ENCODE measurements around the gene OSBPL10. TPM values are rescaled to one million over a fixed set of nuclear protein-coding genes. Genes with fewer than 3 reads are reported as not detected.

OSBPL10 gene
- polyA plus RNA-seq, 1 donor from 2014 or later = 2.0 TPM

DNA sequence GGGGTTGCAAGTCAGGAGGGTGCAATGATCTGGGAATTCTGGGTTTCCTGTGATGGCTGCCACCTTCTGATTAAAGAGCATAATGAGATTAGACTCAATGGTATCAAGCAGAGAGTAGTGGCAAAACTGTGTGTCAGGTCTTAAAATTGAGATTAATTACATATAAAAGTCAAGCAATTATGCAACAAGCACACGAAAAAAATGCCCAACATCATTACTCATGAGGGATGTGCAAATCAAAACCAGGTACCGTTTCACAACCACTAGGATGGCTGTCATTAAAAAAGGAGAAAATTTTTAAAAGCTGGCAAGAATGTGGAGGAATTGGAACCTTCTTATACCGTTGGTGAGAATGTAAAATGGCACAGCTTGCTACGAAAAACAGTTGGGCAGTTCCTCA, 205.0 kb downstream of the OSBPL10 start:
- TF ChIP-seq, protein P1, sequence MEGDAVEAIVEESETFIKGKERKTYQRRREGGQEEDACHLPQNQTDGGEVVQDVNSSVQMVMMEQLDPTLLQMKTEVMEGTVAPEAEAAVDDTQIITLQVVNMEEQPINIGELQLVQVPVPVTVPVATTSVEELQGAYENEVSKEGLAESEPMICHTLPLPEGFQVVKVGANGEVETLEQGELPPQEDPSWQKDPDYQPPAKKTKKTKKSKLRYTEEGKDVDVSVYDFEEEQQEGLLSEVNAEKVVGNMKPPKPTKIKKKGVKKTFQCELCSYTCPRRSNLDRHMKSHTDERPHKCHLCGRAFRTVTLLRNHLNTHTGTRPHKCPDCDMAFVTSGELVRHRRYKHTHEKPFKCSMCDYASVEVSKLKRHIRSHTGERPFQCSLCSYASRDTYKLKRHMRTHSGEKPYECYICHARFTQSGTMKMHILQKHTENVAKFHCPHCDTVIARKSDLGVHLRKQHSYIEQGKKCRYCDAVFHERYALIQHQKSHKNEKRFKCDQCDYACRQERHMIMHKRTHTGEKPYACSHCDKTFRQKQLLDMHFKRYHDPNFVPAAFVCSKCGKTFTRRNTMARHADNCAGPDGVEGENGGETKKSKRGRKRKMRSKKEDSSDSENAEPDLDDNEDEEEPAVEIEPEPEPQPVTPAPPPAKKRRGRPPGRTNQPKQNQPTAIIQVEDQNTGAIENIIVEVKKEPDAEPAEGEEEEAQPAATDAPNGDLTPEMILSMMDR (IDR thresholded peaks at IDR 0.05; ENCODE audit: poor library complexity, severe bottlenecking) = no peak
- no peak for TF ChIP-seq SMC3 (conservative IDR thresholded peaks at IDR 0.05; ENCODE audit: poor library complexity)
- no peak for TF ChIP-seq EP300 (conservative IDR thresholded peaks at IDR 0.05; ENCODE audit: poor library complexity, severe bottlenecking)
- TF ChIP-seq, protein P2, sequence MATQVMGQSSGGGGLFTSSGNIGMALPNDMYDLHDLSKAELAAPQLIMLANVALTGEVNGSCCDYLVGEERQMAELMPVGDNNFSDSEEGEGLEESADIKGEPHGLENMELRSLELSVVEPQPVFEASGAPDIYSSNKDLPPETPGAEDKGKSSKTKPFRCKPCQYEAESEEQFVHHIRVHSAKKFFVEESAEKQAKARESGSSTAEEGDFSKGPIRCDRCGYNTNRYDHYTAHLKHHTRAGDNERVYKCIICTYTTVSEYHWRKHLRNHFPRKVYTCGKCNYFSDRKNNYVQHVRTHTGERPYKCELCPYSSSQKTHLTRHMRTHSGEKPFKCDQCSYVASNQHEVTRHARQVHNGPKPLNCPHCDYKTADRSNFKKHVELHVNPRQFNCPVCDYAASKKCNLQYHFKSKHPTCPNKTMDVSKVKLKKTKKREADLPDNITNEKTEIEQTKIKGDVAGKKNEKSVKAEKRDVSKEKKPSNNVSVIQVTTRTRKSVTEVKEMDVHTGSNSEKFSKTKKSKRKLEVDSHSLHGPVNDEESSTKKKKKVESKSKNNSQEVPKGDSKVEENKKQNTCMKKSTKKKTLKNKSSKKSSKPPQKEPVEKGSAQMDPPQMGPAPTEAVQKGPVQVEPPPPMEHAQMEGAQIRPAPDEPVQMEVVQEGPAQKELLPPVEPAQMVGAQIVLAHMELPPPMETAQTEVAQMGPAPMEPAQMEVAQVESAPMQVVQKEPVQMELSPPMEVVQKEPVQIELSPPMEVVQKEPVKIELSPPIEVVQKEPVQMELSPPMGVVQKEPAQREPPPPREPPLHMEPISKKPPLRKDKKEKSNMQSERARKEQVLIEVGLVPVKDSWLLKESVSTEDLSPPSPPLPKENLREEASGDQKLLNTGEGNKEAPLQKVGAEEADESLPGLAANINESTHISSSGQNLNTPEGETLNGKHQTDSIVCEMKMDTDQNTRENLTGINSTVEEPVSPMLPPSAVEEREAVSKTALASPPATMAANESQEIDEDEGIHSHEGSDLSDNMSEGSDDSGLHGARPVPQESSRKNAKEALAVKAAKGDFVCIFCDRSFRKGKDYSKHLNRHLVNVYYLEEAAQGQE (IDR thresholded peaks at IDR 0.05; ENCODE audit: borderline replicate concordance) = no peak
- H3K9ac ChIP-seq (ENCODE audit: low read length) = no peak overlapping the region
- H3K4me3 ChIP-seq (ENCODE audit: low read length) = no peak overlapping the region
- H3K9me2 ChIP-seq (ENCODE audit: insufficient read depth, low read length) = no peaks in the 10 kb centered on the region
- no peaks in the 10 kb centered on the region for H3K27me3 ChIP-seq (ENCODE audit: insufficient read depth, low read depth, low read length)
- no peaks in the 10 kb centered on the region for H3K79me2 ChIP-seq (replicated peaks; ENCODE audit: insufficient read depth, low read length)
- H2AFZ ChIP-seq (ENCODE audit: low read depth, low read length) = no peak overlapping the region
- no peaks in the 10 kb centered on the region for H3K9me3 ChIP-seq (ENCODE audit: low read length)
- no peaks in the 10 kb centered on the region for H3K36me3 ChIP-seq (ENCODE audit: insufficient read depth, low read length)
- H3F3A ChIP-seq (ENCODE audit: insufficient read depth, low read length, poor library complexity, severe bottlenecking) = no peaks in the 10 kb centered on the region
- H4K20me1 ChIP-seq (ENCODE audit: insufficient read depth) = no peaks in the 10 kb centered on the region
- H3K27ac ChIP-seq (ENCODE audit: low read length) = no peak overlapping the region
- no peak overlapping the region for H3K4me2 ChIP-seq (ENCODE audit: low read length)

DNA sequence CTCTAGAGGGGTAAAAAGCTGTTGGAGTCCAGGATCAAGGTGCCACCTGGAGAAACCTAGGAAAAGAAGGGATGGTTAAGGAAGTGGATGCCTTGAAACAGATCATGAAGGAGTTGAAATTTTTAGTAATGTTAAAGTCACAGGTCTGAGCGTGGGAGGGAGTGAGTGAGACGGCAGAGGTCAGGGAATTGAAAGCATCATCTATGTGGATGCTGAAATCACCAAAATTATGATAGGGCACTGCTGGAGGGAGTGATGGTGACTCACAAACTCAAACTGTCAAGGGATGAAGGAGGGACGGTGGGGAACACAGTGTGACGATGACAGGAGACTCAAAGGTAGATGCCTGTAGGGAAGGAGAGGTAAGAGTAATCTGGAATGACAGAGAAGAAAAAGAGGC, 205.7 kb downstream of the OSBPL10 start:
- no peak overlapping the region for H3K4me2 ChIP-seq (ENCODE audit: low read length)
- no peak overlapping the region for H3K27ac ChIP-seq (ENCODE audit: low read length)
- H3K9me3 ChIP-seq (ENCODE audit: low read length) = no peaks in the 10 kb centered on the region
- H3K27me3 ChIP-seq (ENCODE audit: insufficient read depth, low read depth, low read length) = no peaks in the 10 kb centered on the region
- no peak overlapping the region for H3K9ac ChIP-seq (ENCODE audit: low read length)
- H3K4me3 ChIP-seq (ENCODE audit: low read length) = no peak overlapping the region
- no peak for TF ChIP-seq SMC3 (conservative IDR thresholded peaks at IDR 0.05; ENCODE audit: poor library complexity)
- TF ChIP-seq EP300 (conservative IDR thresholded peaks at IDR 0.05; ENCODE audit: poor library complexity, severe bottlenecking) = no peak
- TF ChIP-seq TAF1 (IDR thresholded peaks at IDR 0.05; ENCODE audit: low read depth) = no peak
- TF ChIP-seq MXI1 (conservative IDR thresholded peaks at IDR 0.05; ENCODE audit: poor library complexity, severe bottlenecking) = no peak
- H3K79me2 ChIP-seq (replicated peaks; ENCODE audit: insufficient read depth, low read length) = no peaks in the 10 kb centered on the region
- H3K36me3 ChIP-seq (ENCODE audit: insufficient read depth, low read length) = no peaks in the 10 kb centered on the region
- H2AFZ ChIP-seq (ENCODE audit: low read depth, low read length) = no peak overlapping the region
- H3K9me2 ChIP-seq (ENCODE audit: insufficient read depth, low read length) = no peaks in the 10 kb centered on the region
- no peaks in the 10 kb centered on the region for H3F3A ChIP-seq (ENCODE audit: insufficient read depth, low read length, poor library complexity, severe bottlenecking)
- no peaks in the 10 kb centered on the region for H4K20me1 ChIP-seq (ENCODE audit: insufficient read depth)

DNA sequence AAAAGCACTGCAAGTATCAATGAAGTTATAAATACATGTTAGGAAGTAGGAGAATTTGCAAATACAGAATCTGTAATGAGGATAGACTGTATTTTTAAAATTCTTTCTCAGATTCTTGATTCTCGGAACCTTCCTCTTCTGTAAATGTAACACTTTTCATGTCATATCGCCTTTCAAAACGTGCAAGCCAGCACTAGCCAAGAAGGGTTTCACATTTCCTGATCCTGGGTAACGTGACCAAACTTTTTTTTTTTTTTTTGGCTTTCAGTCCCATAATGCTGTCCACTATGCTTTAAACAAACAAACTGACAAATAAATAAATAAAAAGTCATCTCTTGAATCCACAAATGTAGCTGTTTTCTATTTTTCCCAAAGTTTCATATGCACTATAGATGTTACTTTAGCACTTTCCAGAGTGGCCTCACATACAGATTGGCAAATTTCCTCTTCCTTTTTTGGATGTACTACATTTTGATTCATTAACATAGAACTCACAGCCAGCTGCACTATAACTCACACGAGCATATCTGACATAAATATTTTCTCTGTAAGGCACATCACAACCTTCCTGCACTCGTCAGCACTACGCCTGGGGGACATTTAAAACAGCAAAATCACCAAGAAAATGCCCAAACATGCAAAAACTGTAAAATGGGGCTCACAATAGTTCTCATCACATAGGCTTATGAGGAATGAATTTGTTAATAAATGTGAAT, 208.1 kb downstream of the OSBPL10 start:
- Histone ChIP-seq H4K20me1 (ENCODE audit: insufficient read depth) (no peaks in the 10 kb centered on the region), H3K27ac (ENCODE audit: low read length) (no peak overlapping the region)
- TF ChIP-seq, protein P2 (IDR thresholded peaks at IDR 0.05; ENCODE audit: borderline replicate concordance) = no peak
- no peak for TF ChIP-seq POLR2AphosphoS5 (IDR thresholded peaks at IDR 0.05)
- TF ChIP-seq, protein P1 (IDR thresholded peaks at IDR 0.05; ENCODE audit: poor library complexity, severe bottlenecking) = no peak
- TF ChIP-seq SMC3 (conservative IDR thresholded peaks at IDR 0.05; ENCODE audit: poor library complexity) = no peak
- no peak for TF ChIP-seq TAF1 (IDR thresholded peaks at IDR 0.05; ENCODE audit: low read depth)
- no peak for TF ChIP-seq RAD21 (conservative IDR thresholded peaks at IDR 0.05)
- TF ChIP-seq MXI1 (conservative IDR thresholded peaks at IDR 0.05; ENCODE audit: poor library complexity, severe bottlenecking) = no peak
- no peak for TF ChIP-seq EP300 (conservative IDR thresholded peaks at IDR 0.05; ENCODE audit: poor library complexity, severe bottlenecking)
- TF ChIP-seq EZH2 (IDR thresholded peaks at IDR 0.05; ENCODE audit: borderline replicate concordance, insufficient read depth, low read length, poor library complexity, severe bottlenecking) = no peak

More for the DNA sequence above, 208.1 kb downstream of the OSBPL10 start:
- Histone ChIP-seq H3F3A (ENCODE audit: insufficient read depth, low read length, poor library complexity, severe bottlenecking) (no peaks in the 10 kb centered on the region), H3K27me3 (ENCODE audit: insufficient read depth, low read depth, low read length) (no peaks in the 10 kb centered on the region), H3K9ac (ENCODE audit: low read length) (no peak overlapping the region), H3K9me2 (ENCODE audit: insufficient read depth, low read length) (no peaks in the 10 kb centered on the region), H3K36me3 (ENCODE audit: insufficient read depth, low read length) (no peaks in the 10 kb centered on the region), H3K79me2 (replicated peaks; ENCODE audit: insufficient read depth, low read length) (no peaks in the 10 kb centered on the region), H2AFZ (ENCODE audit: low read depth, low read length) (no peak overlapping the region), H3K4me3 (ENCODE audit: low read length) (no peak overlapping the region), H3K4me2 (ENCODE audit: low read length) (no peak overlapping the region), H3K9me3 (ENCODE audit: low read length) (no peaks in the 10 kb centered on the region)

Measured in neural cell (in vitro differentiated cells).